B cell (primary cell): ENCODE results near the gene ARL5A.

ENCODE experiments used
- EZH2 ChIP-seq: IDR thresholded peaks from 2 replicates; pipeline ENCODE4 v1.6.1; 2012; ENCODE audit warnings: borderline replicate concordance, low read depth, mild to moderate bottlenecking, moderate library complexity, low read length; ENCODE audit not compliant: insufficient read depth, poor library complexity, severe bottlenecking
- TF ChIP-seq, protein P1 (sequence below): fragments of 200-600 bp; IDR thresholded peaks from one replicate; pipeline ENCODE4 v1.8.0; 2022; ENCODE audit warnings: antibody characterized with exemption, mild to moderate bottlenecking

DNA sequence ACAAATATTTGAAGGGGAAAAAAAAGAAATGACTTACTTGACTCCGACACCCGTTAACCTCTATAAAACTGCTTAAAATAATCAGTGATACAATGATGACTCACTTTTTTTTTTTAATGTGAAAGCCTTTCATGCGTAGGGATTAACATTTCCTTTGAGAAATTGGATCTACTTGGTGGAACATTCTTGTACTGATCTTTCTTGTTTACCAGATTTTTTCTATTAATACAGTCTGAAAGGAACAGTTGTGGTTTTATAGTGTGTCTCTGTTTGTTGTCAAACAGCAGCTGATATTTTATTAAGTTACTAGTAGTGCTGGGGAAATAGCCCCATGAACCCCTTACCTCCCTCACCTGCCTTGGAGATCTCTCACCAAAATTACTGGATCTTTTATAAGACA is 53.7 kb downstream of the ARL5A start:
- TF ChIP-seq, protein P1, sequence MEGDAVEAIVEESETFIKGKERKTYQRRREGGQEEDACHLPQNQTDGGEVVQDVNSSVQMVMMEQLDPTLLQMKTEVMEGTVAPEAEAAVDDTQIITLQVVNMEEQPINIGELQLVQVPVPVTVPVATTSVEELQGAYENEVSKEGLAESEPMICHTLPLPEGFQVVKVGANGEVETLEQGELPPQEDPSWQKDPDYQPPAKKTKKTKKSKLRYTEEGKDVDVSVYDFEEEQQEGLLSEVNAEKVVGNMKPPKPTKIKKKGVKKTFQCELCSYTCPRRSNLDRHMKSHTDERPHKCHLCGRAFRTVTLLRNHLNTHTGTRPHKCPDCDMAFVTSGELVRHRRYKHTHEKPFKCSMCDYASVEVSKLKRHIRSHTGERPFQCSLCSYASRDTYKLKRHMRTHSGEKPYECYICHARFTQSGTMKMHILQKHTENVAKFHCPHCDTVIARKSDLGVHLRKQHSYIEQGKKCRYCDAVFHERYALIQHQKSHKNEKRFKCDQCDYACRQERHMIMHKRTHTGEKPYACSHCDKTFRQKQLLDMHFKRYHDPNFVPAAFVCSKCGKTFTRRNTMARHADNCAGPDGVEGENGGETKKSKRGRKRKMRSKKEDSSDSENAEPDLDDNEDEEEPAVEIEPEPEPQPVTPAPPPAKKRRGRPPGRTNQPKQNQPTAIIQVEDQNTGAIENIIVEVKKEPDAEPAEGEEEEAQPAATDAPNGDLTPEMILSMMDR, result no peak
- no peak for TF ChIP-seq EZH2
